SK-N-DZ (cell line): Measurements from ENCODE around the gene HCAR1.
"Not testable (repeated sequence)": the region's sequence is repeated elsewhere in the genome, so short reads cannot be mapped to it uniquely, and the experiment has no call there.

Experiments used
- DNase-seq: peaks from one replicate; pipeline ENCODE4 v3.0.0-alpha.2; 2015; ENCODE audit warnings: low spot score

Gene HCAR1

DNA sequence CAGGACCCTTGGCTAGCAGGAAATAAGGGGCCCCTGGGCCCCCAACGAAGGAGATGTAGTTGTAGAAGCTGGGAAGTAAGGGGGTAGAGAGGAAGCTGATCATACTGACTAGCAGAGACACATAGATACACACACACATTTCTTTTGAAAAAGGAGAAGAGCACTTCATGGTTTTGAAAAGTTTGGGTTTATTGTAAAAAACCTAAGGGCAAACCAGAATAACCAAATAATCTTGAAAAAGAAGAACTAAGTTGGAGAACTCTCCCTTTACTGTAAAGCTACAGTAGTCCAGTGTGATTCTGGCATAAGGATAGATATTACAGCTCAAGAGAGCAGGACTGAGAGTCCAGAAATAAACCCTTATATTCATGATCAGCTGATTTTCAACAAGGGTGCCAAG lies 8.3 kb downstream of the HCAR1 start:
- DNase-seq = no peak

DNA sequence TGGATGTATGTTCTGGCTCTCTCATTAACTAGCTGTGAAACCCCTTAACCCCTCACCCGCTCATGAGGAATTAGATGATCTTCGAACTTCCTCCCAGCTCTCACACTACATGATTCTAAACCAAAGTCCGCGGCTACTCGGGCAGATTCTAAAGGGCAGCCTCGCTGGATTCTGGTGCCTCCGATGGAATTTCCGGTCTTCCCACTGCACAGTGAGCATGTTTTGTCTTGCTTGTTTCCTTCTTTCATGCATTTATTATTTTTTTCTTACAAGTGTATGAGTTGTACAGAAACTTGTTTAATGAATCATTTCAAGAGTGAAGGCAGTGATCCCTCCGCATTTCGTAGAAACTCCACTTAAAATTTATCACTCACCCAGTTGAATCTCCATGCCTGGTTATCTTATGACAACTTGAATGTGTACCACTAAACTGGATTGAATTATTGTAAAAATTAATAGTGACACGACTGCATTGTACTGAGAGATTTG lies 9.5 kb downstream of the HCAR1 start:
- DNase-seq = no peak

DNA sequence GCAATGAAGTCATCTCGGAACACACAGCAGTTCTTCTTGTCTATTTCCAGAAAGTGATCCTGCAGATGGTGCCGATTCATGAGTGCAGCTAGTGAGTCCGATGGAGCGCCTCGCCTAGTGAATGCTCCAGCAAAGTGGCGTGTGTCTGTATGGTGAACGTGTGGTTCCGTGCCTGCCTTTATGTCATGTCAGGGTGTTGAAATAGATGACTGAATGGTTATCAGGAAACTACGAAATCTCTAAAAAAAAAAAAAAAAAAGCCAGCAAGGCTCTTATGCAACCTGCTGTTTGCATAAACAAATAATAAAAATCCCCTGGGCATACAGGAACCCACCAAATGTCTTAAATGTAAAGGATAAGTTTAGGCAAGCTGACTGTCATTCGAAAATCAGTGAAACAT lies 14.0 kb downstream of the HCAR1 start, which contains the start of gene HCAR3:
Gene HCAR3 (minus strand): TSS at position 154 of the 400 bp plus-strand sequence. CDS start 74 bp downstream, at position 80.
- not testable (repeated sequence) for DNase-seq

GRCh38 chr12:122715211-122715610 lies 15.4 kb downstream of the HCAR1 start:
- not testable (repeated sequence) for DNase-seq

GRCh38 chr12:122713491-122714188 lies 17.0 kb downstream of the HCAR1 start:
- DNase-seq = not testable (repeated sequence)

DNA sequence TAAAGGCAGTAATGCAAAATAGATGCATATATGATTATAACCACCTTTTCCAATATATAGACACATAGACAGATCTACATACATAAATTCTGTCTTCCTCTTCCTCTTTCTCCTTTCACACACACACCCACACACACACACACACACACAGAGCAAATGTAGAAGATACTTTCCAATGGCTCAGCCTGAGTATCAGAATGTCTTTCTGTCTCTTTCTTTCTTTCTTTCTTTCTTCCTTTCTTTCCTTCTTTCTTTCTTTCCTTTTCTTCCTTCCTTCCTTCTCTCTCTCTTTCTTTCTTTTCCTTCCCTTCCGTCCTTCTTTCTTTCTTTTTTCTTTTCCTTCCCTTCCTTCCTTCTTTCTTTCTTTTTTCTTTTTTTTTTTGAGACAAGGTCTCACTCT lies 19.4 kb downstream of the HCAR1 start:
- not testable (repeated sequence) for DNase-seq

DNA sequence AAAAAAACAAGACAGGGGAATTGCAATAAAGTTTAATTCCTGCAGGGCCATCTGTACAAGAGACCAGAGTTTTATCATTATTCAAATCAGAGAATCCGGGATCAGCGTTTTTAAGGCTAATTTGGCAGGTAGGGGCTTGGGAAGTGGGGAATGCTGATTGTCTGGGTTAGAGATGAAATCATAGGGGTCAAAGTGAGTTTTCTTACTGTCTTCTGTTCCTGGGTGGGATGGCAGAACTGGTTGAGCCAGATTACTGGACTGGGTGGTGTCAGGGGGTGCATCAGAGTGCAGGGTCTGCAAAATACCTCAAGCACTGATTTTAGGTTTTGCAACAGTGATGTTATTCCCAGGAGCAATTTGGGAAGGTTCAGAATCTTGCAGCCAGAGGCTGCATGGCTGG lies 20.3 kb downstream of the HCAR1 start:
- not testable (repeated sequence) for DNase-seq

GRCh38 chr12:122709287-122709686 lies 21.4 kb downstream of the HCAR1 start:
- DNase-seq = not testable (repeated sequence)

DNA sequence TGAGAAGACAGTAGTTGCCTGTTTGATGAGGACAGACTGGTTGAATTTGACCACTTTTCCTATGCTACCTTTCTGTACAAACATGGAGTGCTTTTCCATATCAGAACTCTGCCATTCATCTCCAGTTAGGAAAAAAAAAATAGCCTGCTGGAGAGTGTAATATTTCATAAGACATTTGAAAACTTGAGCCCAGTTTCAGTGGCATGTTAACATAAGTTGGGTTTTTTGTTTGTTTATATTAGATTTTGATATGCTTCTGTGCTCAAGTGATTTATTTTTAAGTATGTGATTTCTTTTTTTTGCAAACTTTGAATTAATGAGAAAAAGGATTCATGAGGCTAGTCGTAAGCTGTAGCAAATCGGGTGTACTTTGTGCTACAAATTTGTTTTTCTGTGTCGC lies 26.8 kb downstream of the HCAR1 start:
- not testable (repeated sequence) for DNase-seq

- not testable (repeated sequence) for DNase-seq
Observed at GRCh38 chr12:122702890-122703611, 27.6 kb downstream of the HCAR1 start, which contains the start of gene HCAR2. Gene HCAR2 (minus strand): TSS chr12:122703357. CDS start chr12:122703283, 74 bp downstream.

DNA sequence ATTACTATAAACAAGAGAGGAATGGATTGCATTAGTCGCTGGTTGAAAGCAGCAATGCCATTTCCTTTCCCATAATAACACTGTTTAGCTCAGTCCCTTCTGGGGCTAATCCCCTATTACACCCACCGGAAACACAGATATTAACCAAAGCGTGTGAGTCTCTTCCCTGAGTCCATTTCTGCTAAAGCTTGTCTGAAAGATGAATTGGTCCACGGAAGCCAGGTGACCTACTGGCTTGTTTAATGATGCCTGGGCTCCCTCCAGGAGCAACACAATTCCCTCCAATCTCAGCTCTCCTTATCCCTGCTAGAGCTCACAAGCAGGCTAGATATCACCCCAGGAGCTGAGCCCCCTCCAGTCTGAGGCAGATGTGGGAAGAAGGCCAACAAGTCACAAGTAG lies 29.2 kb downstream of the HCAR1 start:
- not testable (repeated sequence) for DNase-seq

- not testable (repeated sequence) for DNase-seq
Observed at GRCh38 chr12:122700038-122700710, 30.5 kb downstream of the HCAR1 start.

DNA sequence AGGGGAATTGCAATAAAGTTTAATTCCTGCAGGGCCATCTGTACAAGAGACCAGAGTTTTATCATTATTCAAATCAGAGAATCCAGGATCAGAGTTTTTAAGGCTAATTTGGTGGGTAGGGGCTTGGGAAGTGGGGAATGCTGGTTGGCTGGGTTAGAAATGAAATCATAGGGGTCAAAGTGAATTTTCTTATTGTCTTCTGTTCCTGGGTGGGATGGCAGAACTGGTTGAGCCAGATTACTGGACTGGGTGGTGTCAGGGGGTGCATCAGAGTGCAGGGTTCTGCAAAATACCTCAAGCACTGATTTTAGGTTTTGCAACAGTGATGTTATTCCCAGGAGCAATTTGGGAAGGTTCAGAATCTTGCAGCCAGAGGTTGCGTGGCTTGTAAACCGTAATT lies 33.7 kb downstream of the HCAR1 start:
- DNase-seq = not testable (repeated sequence)

DNA sequence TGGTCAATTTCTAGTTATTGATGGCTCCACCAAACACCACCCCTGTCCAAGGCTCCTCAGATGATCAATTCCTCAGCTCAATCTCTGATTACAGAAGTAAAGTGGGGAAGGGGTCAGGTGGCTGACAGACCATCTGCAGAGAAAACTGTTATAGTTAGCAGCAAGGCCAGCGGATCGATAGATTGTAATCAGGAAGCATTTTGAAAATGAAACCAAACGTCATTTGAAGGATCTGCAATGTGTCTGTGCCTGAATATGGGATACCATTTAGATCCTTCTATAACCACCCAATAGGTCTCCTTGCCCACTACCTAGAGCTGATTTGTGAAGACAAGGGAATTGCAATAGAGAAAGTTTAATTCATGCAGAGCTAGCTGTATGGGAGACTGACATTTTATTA lies 39.1 kb downstream of the HCAR1 start:
- peak; percentile 52 for DNase-seq

DNA sequence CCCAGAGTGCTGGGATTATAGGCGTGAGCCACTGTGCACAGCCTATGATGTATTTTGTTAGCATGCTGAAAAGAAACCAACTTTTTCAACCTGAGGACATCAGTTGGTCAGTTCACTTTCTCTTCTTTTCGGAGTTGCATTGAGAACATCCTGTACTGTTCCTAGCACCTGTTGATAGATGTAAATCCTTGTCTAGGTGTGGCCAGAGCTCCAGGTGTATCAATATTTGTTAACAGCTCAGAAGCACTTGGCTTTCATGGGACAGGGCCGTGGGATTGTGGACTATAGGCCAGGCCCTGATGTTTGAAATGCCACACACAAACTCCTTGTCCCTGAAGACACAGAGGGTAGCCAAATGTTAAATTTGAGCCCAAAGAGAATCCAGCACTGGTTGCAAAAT lies 42.4 kb downstream of the HCAR1 start:
- DNase-seq = no peak

- DNase-seq = no peak
Observed at GRCh38 chr12:122687086-122687485, 43.6 kb downstream of the HCAR1 start.

DNA sequence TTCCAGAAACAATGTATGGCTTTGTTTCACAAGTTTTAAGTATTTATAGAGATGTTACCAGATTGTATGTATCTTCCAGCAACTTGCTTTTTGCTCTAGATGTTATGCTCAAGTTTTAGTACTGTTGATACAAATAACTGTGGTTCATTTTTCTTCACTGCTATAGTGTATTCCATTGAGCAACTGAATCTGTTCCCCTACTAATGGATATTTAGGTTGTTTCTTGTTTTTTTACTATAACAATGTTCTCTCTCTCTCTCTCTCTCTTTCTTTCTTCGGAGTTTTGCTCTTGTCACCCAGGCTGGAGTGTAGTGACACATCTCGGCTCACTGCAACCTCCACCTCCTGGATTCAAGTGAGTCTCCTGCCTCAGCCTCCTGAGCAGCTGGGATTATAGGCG lies 44.1 kb downstream of the HCAR1 start:
- no peak for DNase-seq

GRCh38 chr12:122684297-122684813 lies 46.3 kb downstream of the HCAR1 start:
- DNase-seq = no peak

DNA sequence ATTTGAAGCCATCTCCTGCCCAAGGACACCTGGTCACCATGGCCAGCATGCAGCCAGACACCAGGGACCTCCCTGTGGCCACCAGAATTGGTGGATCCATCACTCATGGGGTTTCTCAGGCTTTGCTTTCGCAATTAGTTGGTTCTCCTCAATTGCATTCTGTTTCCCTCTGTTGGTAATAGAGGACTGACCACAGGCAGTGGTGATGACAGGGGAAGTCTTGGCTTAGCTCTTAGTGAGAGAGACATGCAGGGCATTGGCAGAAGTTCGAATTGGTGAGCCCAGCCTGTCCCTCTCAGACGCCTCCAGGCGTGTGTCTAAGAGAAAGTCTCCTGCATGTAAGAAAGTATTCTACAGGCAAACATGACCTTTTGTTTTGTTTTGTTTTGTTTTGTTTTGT lies 48.8 kb downstream of the HCAR1 start:
- no peak for DNase-seq

DNA sequence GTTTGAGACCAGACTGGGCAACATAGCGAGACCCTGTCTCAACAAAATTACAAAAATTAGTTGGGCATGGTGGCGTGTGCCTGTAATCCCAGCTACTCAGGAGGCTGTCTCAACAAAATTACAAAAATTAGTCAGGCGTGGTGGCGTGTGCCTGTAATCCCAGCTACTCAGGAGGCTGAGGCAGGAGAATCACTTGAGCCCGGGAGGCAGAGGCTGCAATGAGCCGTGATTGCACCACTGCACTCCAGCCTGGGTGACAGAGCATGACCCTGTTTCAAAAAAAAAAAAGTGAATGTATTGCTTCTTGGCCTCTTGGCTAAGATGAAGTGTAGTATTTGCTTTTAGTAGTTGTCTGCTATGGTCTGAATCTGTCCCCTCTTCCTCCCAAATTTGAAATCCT lies 49.7 kb downstream of the HCAR1 start:
- DNase-seq = not testable (repeated sequence)

DNA sequence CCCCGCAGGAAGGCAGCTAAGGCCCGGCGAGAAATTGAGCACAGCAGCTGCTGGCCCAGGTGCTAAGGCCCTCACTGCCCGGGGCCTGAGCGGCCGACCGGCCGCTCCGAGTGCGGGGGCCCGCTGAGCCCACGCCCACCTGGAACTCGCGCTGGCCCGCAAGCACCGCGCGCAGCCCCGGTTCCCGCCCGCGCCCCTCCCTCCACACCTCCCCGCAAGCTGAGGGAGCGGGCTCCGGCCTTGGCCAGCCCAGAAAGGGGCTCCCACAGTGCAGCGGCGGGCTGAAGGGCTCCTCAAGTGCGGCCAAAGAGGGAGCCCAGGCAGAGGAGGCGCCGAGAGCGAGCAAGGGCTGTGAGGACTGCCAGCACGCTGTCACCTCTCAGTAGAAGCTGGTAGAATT lies 53.9 kb downstream of the HCAR1 start:
- not testable (repeated sequence) for DNase-seq
